ENCODE data around the gene SLC1A6.

The SLC1A6 gene

DNA sequence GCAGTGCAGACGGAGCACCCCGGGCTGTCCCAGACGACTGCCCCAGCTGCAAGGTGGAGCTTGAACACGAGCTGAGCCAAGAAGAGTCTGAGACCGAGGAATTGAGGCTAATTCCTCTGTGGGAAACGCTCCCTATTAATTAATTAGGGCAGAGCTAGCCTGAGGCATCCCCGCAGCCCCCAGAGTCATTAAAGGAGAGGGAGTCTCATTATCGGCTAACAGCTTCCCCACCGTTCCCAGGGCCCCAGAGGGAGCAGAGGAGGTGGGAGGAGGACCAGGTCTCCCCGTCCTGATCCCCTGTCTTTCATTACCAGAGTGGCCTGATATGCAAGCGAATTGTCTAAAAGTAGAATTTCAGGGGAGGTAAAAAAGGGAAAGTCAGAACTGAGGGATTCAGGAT, 13.1 kb upstream of the SLC1A6 start:
- H3K4me1 ChIP-seq (ENCODE audit: control insufficient read depth, insufficient read depth, low read length): no peaks in the 10 kb centered on the region
- H3K4me2 ChIP-seq (ENCODE audit: low read length): no peak overlapping the region
- H3K9ac ChIP-seq (ENCODE audit: low read depth, low read length): no peak overlapping the region
- no peaks in the 10 kb centered on the region for H3K27me3 ChIP-seq (ENCODE audit: control insufficient read depth, insufficient read depth, low read length)
- H3K36me3 ChIP-seq (ENCODE audit: insufficient read depth, low read length): no peaks in the 10 kb centered on the region
- no peak overlapping the region for H3K4me3 ChIP-seq (ENCODE audit: low read length)
- H3K9me3 ChIP-seq (replicated peaks; ENCODE audit: low read length): no peaks in the 10 kb centered on the region

DNA sequence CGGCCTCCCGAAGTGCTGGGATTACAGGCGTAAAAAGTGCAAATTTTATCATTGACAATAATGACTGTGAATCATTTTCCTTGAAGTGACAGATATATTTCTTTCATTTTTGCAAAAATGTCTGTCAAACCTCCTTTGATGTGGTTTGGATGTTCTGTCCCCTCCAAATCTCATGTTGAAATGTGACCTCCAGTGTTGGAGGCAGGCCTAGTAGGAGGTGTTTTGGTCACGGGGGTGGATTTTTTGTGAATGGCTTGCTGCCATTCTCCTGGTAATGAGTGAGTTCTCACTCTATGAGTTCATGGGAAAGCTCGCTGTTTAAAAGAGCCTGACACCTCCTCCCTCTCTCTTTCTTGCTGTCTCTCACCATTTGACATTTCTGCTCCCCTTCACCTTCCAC, 5.5 kb upstream of the SLC1A6 start:
- Histone ChIP-seq H3K9ac (ENCODE audit: low read depth, low read length) (no peak overlapping the region), H3K4me2 (ENCODE audit: low read length) (no peak overlapping the region), H3K36me3 (ENCODE audit: insufficient read depth, low read length) (no peaks in the 10 kb centered on the region), H3K4me3 (ENCODE audit: low read length) (no peak overlapping the region), H3K9me3 (replicated peaks; ENCODE audit: low read length) (no peaks in the 10 kb centered on the region), H3K27me3 (ENCODE audit: control insufficient read depth, insufficient read depth, low read length) (peaks cover 2% of the 10 kb centered on the region), H3K4me1 (ENCODE audit: control insufficient read depth, insufficient read depth, low read length) (no peaks in the 10 kb centered on the region)

DNA sequence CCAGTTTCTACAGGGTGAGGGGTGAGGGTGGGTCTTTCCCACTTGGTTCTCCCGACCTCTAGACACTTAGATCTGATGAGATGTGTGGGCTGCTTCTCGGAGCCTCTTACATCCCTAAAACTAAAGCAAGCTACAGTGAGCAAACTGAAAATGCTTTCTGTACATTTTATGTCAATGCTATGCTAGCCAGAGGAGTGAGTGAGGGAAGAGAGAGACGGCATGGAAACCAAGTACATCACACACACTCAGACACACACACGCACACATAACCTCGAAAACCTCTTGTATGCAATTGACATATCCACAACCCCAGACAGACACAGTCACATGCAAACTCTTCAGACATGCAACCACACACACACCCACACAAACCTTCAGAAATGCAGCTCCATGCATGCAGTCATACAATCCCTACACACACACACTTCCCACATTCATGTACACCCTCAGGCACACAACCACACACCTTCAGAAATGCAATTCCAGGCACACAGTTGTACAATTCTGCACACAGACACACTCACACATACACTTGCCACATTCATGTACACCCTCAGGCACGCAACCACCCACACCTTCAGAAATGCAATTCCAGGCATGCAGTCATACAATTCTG, 1.4 kb downstream of the SLC1A6 start:
- H3K36me3 ChIP-seq (ENCODE audit: insufficient read depth, low read length): no peaks in the 10 kb centered on the region
- H3K9me3 ChIP-seq (replicated peaks; ENCODE audit: low read length): no peaks in the 10 kb centered on the region
- H3K4me3 ChIP-seq (ENCODE audit: low read length): no peak overlapping the region
- H3K9ac ChIP-seq (ENCODE audit: low read depth, low read length): no peak overlapping the region
- H3K4me1 ChIP-seq (ENCODE audit: control insufficient read depth, insufficient read depth, low read length): no peaks in the 10 kb centered on the region
- peaks cover 16% of the 10 kb centered on the region for H3K27me3 ChIP-seq (ENCODE audit: control insufficient read depth, insufficient read depth, low read length)
- no peak overlapping the region for H3K4me2 ChIP-seq (ENCODE audit: low read length)

DNA sequence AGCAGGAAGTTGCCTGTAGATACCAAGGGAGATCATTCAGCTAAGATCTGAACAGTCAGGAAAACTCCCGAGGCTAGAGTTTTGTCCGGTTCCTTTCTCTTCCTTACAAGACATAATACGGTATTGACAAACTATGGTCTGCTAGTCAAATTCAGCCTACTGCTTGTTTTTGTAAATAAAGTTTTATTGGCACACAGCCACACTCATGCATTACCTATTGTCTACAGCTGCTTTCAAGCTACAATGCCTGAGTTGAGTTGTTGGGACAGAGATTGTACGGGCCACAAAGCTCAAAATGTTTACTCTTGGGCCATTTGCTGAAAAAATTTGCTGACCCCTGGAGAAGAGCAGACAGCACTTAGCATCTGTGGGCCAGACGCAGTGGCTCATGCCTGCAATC, 2.5 kb downstream of the SLC1A6 start:
- H3K4me3 ChIP-seq (ENCODE audit: low read length): no peak overlapping the region
- no peak overlapping the region for H3K4me2 ChIP-seq (ENCODE audit: low read length)
- H3K4me1 ChIP-seq (ENCODE audit: control insufficient read depth, insufficient read depth, low read length): no peaks in the 10 kb centered on the region
- H3K36me3 ChIP-seq (ENCODE audit: insufficient read depth, low read length): no peaks in the 10 kb centered on the region
- H3K9ac ChIP-seq (ENCODE audit: low read depth, low read length): no peak overlapping the region
- no peaks in the 10 kb centered on the region for H3K9me3 ChIP-seq (replicated peaks; ENCODE audit: low read length)
- H3K27me3 ChIP-seq (ENCODE audit: control insufficient read depth, insufficient read depth, low read length): peaks cover 16% of the 10 kb centered on the region

DNA sequence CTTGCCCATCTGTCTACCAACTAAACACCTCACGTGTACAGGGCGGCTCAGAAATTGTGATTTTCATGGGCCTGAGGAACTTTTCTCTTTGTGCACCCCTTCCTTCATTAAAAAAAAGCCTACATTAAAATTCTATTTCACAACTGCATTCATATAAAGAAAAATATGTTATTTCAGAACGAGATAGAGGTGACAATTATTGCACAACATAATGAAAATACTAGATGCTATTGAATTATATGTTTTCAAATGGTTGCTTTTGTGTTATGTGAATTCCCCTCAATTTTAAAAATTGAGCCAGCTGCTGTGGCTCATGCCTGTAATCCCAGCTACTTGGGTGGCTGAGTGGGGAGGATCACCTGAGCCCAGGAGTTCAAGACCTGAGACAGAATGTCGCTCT, 5.2 kb downstream of the SLC1A6 start:
- H3K27me3 ChIP-seq (ENCODE audit: control insufficient read depth, insufficient read depth, low read length): peaks cover 10% of the 10 kb centered on the region
- no peaks in the 10 kb centered on the region for H3K36me3 ChIP-seq (ENCODE audit: insufficient read depth, low read length)
- no peaks in the 10 kb centered on the region for H3K4me1 ChIP-seq (ENCODE audit: control insufficient read depth, insufficient read depth, low read length)
- no peak overlapping the region for H3K9ac ChIP-seq (ENCODE audit: low read depth, low read length)
- no peak overlapping the region for H3K4me2 ChIP-seq (ENCODE audit: low read length)
- no peaks in the 10 kb centered on the region for H3K9me3 ChIP-seq (replicated peaks; ENCODE audit: low read length)
- H3K4me3 ChIP-seq (ENCODE audit: low read length): no peak overlapping the region

DNA sequence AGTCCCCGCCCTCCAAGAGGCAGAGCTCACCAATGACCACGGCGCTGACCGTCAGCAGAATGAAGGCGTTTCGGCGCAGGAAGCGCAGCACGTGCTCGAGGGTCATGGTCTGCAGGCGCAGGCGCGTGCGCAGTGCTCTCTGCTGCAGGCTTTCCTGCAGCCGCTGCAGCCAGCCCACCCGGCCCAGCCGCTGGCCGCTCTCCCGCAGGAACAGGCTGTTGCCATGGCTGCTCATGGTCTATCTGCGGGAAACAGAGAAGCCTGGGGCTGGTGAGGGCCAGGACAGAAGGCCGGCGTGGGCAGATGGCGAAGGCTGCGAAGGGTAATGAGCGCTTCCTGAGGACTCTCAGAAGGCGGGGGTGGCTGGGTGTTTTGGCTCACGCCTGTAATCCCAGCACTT, 7.0 kb downstream of the SLC1A6 start:
- Histone ChIP-seq H3K9ac (ENCODE audit: low read depth, low read length) (no peak overlapping the region), H3K27me3 (ENCODE audit: control insufficient read depth, insufficient read depth, low read length) (no peaks in the 10 kb centered on the region), H3K9me3 (replicated peaks; ENCODE audit: low read length) (no peaks in the 10 kb centered on the region), H3K4me1 (ENCODE audit: control insufficient read depth, insufficient read depth, low read length) (no peaks in the 10 kb centered on the region), H3K4me2 (ENCODE audit: low read length) (no peak overlapping the region), H3K4me3 (ENCODE audit: low read length) (no peak overlapping the region), H3K36me3 (ENCODE audit: insufficient read depth, low read length) (no peaks in the 10 kb centered on the region)

DNA sequence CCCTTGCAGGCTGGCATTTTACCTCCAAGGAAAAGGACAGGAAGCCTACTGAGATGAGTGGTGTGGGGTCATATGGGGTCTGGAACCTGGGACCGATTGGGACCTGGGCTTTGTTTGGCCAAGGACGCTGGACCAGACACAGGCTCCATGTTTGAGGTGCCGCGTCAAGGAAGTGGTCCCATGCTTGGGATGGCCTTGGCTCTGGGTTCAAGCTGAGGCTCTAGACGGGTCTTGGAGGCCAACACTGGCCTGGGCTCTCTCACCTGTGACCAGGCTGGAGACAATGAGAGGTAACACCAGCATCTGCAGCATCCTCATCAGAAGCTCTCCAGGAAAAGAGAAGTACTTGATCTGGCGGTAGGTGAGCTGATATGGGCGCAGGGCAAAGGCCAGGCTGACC, 8.2 kb downstream of the SLC1A6 start:
- Histone ChIP-seq H3K4me2 (ENCODE audit: low read length) (no peak overlapping the region), H3K9me3 (replicated peaks; ENCODE audit: low read length) (no peaks in the 10 kb centered on the region), H3K36me3 (ENCODE audit: insufficient read depth, low read length) (no peaks in the 10 kb centered on the region), H3K4me3 (ENCODE audit: low read length) (no peak overlapping the region), H3K4me1 (ENCODE audit: control insufficient read depth, insufficient read depth, low read length) (no peaks in the 10 kb centered on the region), H3K9ac (ENCODE audit: low read depth, low read length) (no peak overlapping the region), H3K27me3 (ENCODE audit: control insufficient read depth, insufficient read depth, low read length) (no peaks in the 10 kb centered on the region)

DNA sequence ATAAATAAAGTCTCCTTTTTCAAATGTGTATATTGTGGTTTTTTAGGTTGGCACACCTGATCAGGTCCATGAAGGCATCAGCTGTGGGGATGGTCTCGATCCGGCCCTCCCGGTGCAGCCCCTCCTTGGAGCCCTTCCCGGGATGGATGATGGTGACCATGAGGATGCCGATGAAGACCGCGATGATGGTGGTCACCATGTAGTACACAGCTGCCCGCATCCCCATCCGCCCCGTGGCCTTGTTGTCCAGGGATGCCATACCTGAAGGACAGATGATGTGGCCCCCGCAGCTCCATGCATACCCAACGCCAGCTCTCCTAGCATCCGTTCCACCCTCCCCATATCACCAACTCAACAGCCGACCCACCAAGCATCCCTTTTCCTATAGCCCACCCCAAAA, 11.4 kb downstream of the SLC1A6 start:
- H3K4me1 ChIP-seq (ENCODE audit: control insufficient read depth, insufficient read depth, low read length): no peaks in the 10 kb centered on the region
- no peak overlapping the region for H3K4me3 ChIP-seq (ENCODE audit: low read length)
- no peaks in the 10 kb centered on the region for H3K9me3 ChIP-seq (replicated peaks; ENCODE audit: low read length)
- no peak overlapping the region for H3K4me2 ChIP-seq (ENCODE audit: low read length)
- no peak overlapping the region for H3K9ac ChIP-seq (ENCODE audit: low read depth, low read length)
- H3K27me3 ChIP-seq (ENCODE audit: control insufficient read depth, insufficient read depth, low read length): no peaks in the 10 kb centered on the region
- H3K36me3 ChIP-seq (ENCODE audit: insufficient read depth, low read length): no peaks in the 10 kb centered on the region

DNA sequence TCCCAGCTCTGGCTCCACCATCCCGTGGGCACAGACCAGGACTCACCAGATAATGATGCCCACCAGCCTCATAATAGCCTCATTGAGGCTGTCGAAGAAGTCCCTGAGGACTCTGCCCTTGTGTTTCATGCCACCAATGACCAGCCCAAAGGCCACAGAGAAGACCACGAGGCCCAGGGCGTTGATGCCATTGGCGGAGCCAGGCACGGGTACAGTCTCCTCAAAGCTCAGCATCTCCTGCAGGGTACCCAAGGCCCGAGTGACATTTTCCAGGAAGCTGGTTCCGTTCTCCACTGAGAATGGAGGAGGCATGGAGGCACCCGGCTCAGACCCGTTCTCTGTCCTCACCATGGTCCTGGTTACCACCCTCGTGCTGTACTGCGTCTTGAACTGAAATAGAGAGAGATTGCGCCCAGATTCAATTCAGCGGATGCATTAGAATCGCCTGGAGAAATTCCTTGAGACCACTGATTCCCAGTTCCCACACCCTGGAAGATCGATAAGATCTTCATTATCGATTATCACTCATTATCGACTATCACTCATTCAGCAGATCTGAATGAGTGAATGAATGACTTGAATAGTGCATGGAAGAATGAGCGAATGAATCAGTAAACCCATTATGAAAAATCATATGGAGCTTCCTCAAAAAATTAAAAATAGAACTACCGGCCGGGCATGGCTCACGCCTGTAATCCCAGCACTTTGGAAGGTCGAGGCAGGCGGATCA, 17.5 kb downstream of the SLC1A6 start:
- Histone ChIP-seq H3K36me3 (ENCODE audit: insufficient read depth, low read length) (no peaks in the 10 kb centered on the region), H3K4me2 (ENCODE audit: low read length) (no peak overlapping the region), H3K4me3 (ENCODE audit: low read length) (no peak overlapping the region), H3K9ac (ENCODE audit: low read depth, low read length) (no peak overlapping the region), H3K27me3 (ENCODE audit: control insufficient read depth, insufficient read depth, low read length) (no peaks in the 10 kb centered on the region), H3K9me3 (replicated peaks; ENCODE audit: low read length) (no peaks in the 10 kb centered on the region), H3K4me1 (ENCODE audit: control insufficient read depth, insufficient read depth, low read length) (no peaks in the 10 kb centered on the region)

DNA sequence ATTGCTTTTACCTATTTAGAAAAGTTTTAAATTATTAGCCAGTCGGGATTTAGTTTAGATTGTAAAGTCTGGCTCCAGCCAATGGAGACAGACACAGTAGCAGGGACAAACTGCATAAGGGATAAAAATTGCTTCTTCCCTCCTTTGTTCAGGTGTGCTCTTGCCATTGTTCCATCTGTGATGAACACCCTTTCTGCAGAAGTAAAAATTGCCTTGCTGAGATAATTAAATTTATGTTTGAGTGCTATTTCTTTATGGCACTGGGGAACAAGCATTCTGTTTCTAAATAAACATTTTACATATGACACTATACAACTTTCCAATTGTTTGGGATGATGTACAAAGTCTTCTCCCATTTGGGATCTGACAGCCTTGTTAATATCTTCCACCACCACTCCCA, 20.4 kb downstream of the SLC1A6 start:
- H3K9me3 ChIP-seq (replicated peaks; ENCODE audit: low read length): no peaks in the 10 kb centered on the region
- H3K36me3 ChIP-seq (ENCODE audit: insufficient read depth, low read length): no peaks in the 10 kb centered on the region

DNA sequence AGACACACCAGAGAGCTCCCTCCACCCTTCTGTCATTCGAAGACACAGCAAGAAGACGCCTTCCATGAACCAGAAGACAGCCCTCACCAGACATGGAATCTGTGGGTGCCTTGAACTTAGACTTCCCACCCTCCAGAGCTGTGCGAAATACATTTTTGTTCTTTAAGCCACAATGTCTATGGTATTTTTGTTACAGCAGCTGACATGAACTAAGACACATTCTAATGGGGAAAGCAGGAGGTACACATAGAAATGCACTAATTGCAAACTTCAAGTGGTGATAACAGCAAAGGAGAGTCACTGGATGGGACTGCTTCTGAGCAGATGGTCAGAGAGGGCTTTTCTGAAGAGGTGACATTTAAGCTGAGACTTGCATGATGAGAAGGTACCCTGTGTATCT, 22.2 kb downstream of the SLC1A6 start:
- H3K9ac ChIP-seq (ENCODE audit: low read depth, low read length): no peak overlapping the region
- no peaks in the 10 kb centered on the region for H3K27me3 ChIP-seq (ENCODE audit: control insufficient read depth, insufficient read depth, low read length)
- H3K36me3 ChIP-seq (ENCODE audit: insufficient read depth, low read length): no peaks in the 10 kb centered on the region
- H3K4me2 ChIP-seq (ENCODE audit: low read length): no peak overlapping the region
- H3K4me3 ChIP-seq (ENCODE audit: low read length): no peak overlapping the region
- no peaks in the 10 kb centered on the region for H3K9me3 ChIP-seq (replicated peaks; ENCODE audit: low read length)
- H3K4me1 ChIP-seq (ENCODE audit: control insufficient read depth, insufficient read depth, low read length): no peaks in the 10 kb centered on the region

More for the DNA sequence above, 20.4 kb downstream of the SLC1A6 start:
- H3K4me1 ChIP-seq (ENCODE audit: control insufficient read depth, insufficient read depth, low read length): no peaks in the 10 kb centered on the region
- H3K9ac ChIP-seq (ENCODE audit: low read depth, low read length): no peak overlapping the region
- no peak overlapping the region for H3K4me3 ChIP-seq (ENCODE audit: low read length)
- no peaks in the 10 kb centered on the region for H3K27me3 ChIP-seq (ENCODE audit: control insufficient read depth, insufficient read depth, low read length)
- H3K4me2 ChIP-seq (ENCODE audit: low read length): no peak overlapping the region

DNA sequence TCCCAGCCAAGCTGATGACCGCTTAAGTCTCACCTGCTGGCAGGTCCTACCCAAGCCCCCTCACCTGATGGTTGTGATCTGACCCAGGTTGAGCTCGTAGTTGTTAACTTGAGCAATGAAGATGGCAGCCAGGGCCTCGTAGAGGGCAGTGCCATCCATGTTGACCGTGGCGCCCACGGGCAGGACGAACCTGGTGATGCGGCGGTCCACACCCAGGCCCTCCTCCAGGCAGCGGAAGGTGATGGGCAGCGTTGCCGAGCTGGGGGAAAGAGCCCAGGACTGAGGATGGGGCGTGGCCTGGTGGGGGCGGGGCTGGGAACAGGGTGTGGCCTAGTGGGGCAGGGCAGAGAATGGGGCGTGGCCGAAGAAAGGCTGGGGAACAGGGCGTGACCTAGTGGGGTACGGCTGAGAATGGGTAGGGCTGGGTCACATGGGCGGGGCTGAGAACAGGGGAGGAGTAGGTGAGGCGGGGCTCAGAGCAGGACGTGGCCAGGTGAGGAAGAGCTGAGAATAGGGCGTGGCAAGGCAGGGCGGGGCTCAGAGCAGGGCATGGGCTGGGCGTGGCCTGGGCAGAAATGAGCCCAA, 25.5 kb downstream of the SLC1A6 start:
- Histone ChIP-seq H3K9me3 (replicated peaks; ENCODE audit: low read length) (no peaks in the 10 kb centered on the region), H3K9ac (ENCODE audit: low read depth, low read length) (no peak overlapping the region), H3K4me3 (ENCODE audit: low read length) (no peak overlapping the region), H3K4me2 (ENCODE audit: low read length) (no peak overlapping the region), H3K36me3 (ENCODE audit: insufficient read depth, low read length) (no peaks in the 10 kb centered on the region), H3K27me3 (ENCODE audit: control insufficient read depth, insufficient read depth, low read length) (no peaks in the 10 kb centered on the region), H3K4me1 (ENCODE audit: control insufficient read depth, insufficient read depth, low read length) (no peaks in the 10 kb centered on the region)
